HEK293T (cell line): ENCODE results near the gene ITGAE.

Experiments
- ELF4 ChIP-seq: fragments of 450-650 bp; IDR thresholded peaks from 2 replicates; pipeline ENCODE4 v1.6.1; 2017; ENCODE audit warnings: antibody characterized with exemption
- FOXM1 ChIP-seq: fragments of 450-650 bp; IDR thresholded peaks from 2 replicates; pipeline ENCODE4 v1.6.1; 2017; ENCODE audit warnings: mild to moderate bottlenecking, borderline replicate concordance
- SP1 ChIP-seq: fragments of 450-650 bp; IDR thresholded peaks from 2 replicates; pipeline ENCODE4 v1.6.1; 2017
- SUZ12 ChIP-seq: fragments of 450-650 bp; IDR thresholded peaks from 2 replicates; pipeline ENCODE4 v1.6.1; 2016; ENCODE audit warnings: mild to moderate bottlenecking

- TF ChIP-seq SUZ12: no peak
- TF ChIP-seq FOXM1: no peak
- TF ChIP-seq ELF4: no peak
- TF ChIP-seq SP1: no peak
These were observed 17.8 kb upstream of the ITGAE start for GRCh38 chr17:3818786-3819185.
